GM18909 (cell line): Measurements from ENCODE around the gene SIL1.
A peak's percentile ranks its signal among the peaks of the same experiment; 100 is the strongest.
"Not testable (repeated sequence)": the region's sequence is repeated elsewhere in the genome, so short reads cannot be mapped to it uniquely, and the experiment has no call there.

Experiments used
- ATAC-seq: cut with Tn5 transposase; IDR thresholded peaks from one replicate; pipeline ENCODE4 v1.9.1; 2021; ENCODE audit warnings: mild to moderate bottlenecking; ENCODE audit not compliant: unreplicated experiment, poor library complexity

Gene SIL1

GRCh38 chr5:139117342-139117884, 80.8 kb downstream of the SIL1 start:
- no peak for ATAC-seq

- no peak for ATAC-seq
These were observed 82.0 kb downstream of the SIL1 start for GRCh38 chr5:139116100-139116655.

GRCh38 chr5:139113892-139114291, 84.3 kb downstream of the SIL1 start:
- ATAC-seq, result no peak

GRCh38 chr5:139112362-139112761, 85.8 kb downstream of the SIL1 start:
- ATAC-seq, result not testable (repeated sequence)

GRCh38 chr5:139110526-139111168, 87.5 kb downstream of the SIL1 start:
- ATAC-seq, result no peak

GRCh38 chr5:139108063-139108824, 89.9 kb downstream of the SIL1 start:
- no peak for ATAC-seq

GRCh38 chr5:139105621-139106071, 92.5 kb downstream of the SIL1 start:
- no peak for ATAC-seq

GRCh38 chr5:139104577-139105276, 93.4 kb downstream of the SIL1 start:
- ATAC-seq, result no peak

- no peak for ATAC-seq
These were observed 94.4 kb downstream of the SIL1 start for GRCh38 chr5:139103762-139104161.

- ATAC-seq, result no peak
These were observed 97.3 kb downstream of the SIL1 start for GRCh38 chr5:139100825-139101224.

GRCh38 chr5:139094154-139095131, 103.7 kb downstream of the SIL1 start:
- peak; percentile 93 for ATAC-seq

GRCh38 chr5:139092741-139093343, 105.3 kb downstream of the SIL1 start:
- ATAC-seq, result no peak

GRCh38 chr5:139091439-139092156, 106.6 kb downstream of the SIL1 start:
- ATAC-seq, result no peak

GRCh38 chr5:139090581-139090980, 107.6 kb downstream of the SIL1 start:
- ATAC-seq, result no peak

GRCh38 chr5:139088024-139088423, 110.1 kb downstream of the SIL1 start:
- no peak for ATAC-seq

- ATAC-seq, result no peak
These were observed 115.2 kb downstream of the SIL1 start for GRCh38 chr5:139082813-139083498.

GRCh38 chr5:139079991-139080610, 118.1 kb downstream of the SIL1 start:
- no peak for ATAC-seq
